CD4-positive, alpha-beta T cell treated with Interleukin-4 for 1 hour (primary cell): Measurements from ENCODE around the gene ARG2.

ENCODE experiments used
- DNase-seq, 2 donors: peaks; one replicate each; pipeline ENCODE4 v3.0.0-alpha.2; 2020 to 2022

ARG2 gene

GRCh38 chr14:67619446-67620216 lies at the start of gene ARG2:
Gene ARG2, plus strand, starts transcription at chr14:67619920. Its CDS starts 58 bp downstream, at chr14:67619978.
- peak; percentile 97 to 98 for DNase-seq

- no peak for DNase-seq
Measured at GRCh38 chr14:67570453-67570852, 49.3 kb upstream of the ARG2 start.

- DNase-seq, result peak; percentile 68 to 72
Measured at GRCh38 chr14:67571275-67571990, 48.3 kb upstream of the ARG2 start.

GRCh38 chr14:67571991-67572323 lies 47.8 kb upstream of the ARG2 start:
- no peak for DNase-seq

GRCh38 chr14:67572608-67573007 lies 47.1 kb upstream of the ARG2 start:
- DNase-seq, result no peak

- DNase-seq, result no peak
Measured at GRCh38 chr14:67573228-67574010, 46.3 kb upstream of the ARG2 start.

- no peak for DNase-seq
Measured at GRCh38 chr14:67574156-67574555, 45.6 kb upstream of the ARG2 start.

GRCh38 chr14:67574806-67575205 lies 44.9 kb upstream of the ARG2 start:
- DNase-seq, result no peak

GRCh38 chr14:67575684-67576083 lies 44.0 kb upstream of the ARG2 start:
- DNase-seq, result no peak

- DNase-seq, result no peak
Measured at GRCh38 chr14:67576216-67576955, 43.3 kb upstream of the ARG2 start.

GRCh38 chr14:67577181-67577808 lies 42.4 kb upstream of the ARG2 start:
- no peak for DNase-seq

- DNase-seq, result no peak
Measured at GRCh38 chr14:67577909-67578749, 41.6 kb upstream of the ARG2 start.

- no peak for DNase-seq
Measured at GRCh38 chr14:67579040-67579439, 40.7 kb upstream of the ARG2 start.

GRCh38 chr14:67579636-67580035 lies 40.1 kb upstream of the ARG2 start:
- no peak for DNase-seq

- DNase-seq, result no peak
Measured at GRCh38 chr14:67580336-67581171, 39.2 kb upstream of the ARG2 start.

GRCh38 chr14:67581643-67582042 lies 38.1 kb upstream of the ARG2 start:
- DNase-seq, result no peak

- DNase-seq, result no peak
Measured at GRCh38 chr14:67582061-67582460, 37.7 kb upstream of the ARG2 start.

- DNase-seq, result peak; percentile 42 to 46
Measured at GRCh38 chr14:67583711-67584644, 35.7 kb upstream of the ARG2 start.

GRCh38 chr14:67584978-67585377 lies 34.7 kb upstream of the ARG2 start:
- DNase-seq, result no peak
